ENCODE data around the gene DUSP7. TPM values are rescaled to one million over a fixed set of nuclear protein-coding genes. Genes with fewer than 3 reads are reported as not detected.
A peak's percentile ranks its signal among the peaks of the same experiment; 100 is the strongest.

Gene DUSP7
- total RNA-seq, 1 donor from 2014 or later = 24.9 TPM

GRCh38 chr3:52015438-52016228 lies 40.7 kb downstream of the DUSP7 start:
- Histone ChIP-seq H3K4me2 (ENCODE audit: low read length) (no peak overlapping the region), H4K20me1 (ENCODE audit: insufficient read depth, low read length) (no peaks in the 10 kb centered on the region), H3K9ac (ENCODE audit: low read length) (no peak overlapping the region), H2AFZ (ENCODE audit: low read depth, low read length) (no peak overlapping the region), H3K36me3 (ENCODE audit: insufficient read depth, low read length) (no peaks in the 10 kb centered on the region), H3K4me3 (ENCODE audit: insufficient read depth, low read depth, low read length) (no peak overlapping the region), H3K79me2 (ENCODE audit: insufficient read depth, low read length) (no peaks in the 10 kb centered on the region), H3K27me3 (ENCODE audit: insufficient read depth, low read length) (no peaks in the 10 kb centered on the region), H3K4me1 (ENCODE audit: insufficient read depth, low read length) (no peaks in the 10 kb centered on the region), H3K9me3 (ENCODE audit: insufficient read depth, low read depth, low read length) (no peaks in the 10 kb centered on the region), H3K27ac (ENCODE audit: low read depth, low read length) (no peak overlapping the region)
- TF ChIP-seq CTCF (IDR thresholded peaks at IDR 0.05; ENCODE audit: insufficient read depth, low read depth, low read length) (no peak), EZH2 (IDR thresholded peaks at IDR 0.05; ENCODE audit: insufficient read depth, low read length) (no peak)
- no peak overlapping the region for H3K27ac Mint-ChIP-seq (ENCODE audit: unreplicated experiment)
- H3K27me3 Mint-ChIP-seq (ENCODE audit: low read depth, unreplicated experiment) = no peaks in the 10 kb centered on the region
- FAIRE-seq (no peak), DNase-seq (ENCODE audit: low read depth) (no peak)
- H3K4me1 Mint-ChIP-seq (ENCODE audit: low read depth, unreplicated experiment) = peaks cover 6% of the 10 kb centered on the region
- H3K36me3 Mint-ChIP-seq (ENCODE audit: low read depth, unreplicated experiment) = no peaks in the 10 kb centered on the region
- no peak overlapping the region for H3K4me3 Mint-ChIP-seq (ENCODE audit: unreplicated experiment)
- no peaks in the 10 kb centered on the region for H3K9me3 Mint-ChIP-seq (ENCODE audit: unreplicated experiment)

DNA sequence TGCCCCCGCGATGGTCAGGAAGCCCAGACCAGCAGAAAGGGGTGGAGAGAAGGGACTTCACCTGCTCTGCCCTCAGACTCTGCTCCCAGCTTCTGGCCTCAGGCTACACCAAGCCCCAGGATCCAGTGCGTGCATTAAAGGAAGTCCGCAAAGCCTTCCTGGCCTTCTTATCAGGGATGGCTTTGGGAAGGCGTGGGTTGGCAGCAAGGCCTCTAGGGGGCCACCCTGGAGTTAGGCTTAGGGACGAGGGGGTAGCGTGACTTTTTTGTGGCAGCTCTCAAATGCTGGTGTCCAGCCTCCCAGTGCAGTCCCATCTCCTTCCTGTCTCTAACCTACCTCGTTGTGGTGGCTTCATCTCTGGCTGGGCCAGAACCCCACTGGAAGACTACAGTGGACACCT lies 41.8 kb downstream of the DUSP7 start:
- DNase-seq (ENCODE audit: low read depth) (no peak), FAIRE-seq (no peak)
- H3K9ac ChIP-seq (ENCODE audit: low read length) = no peak overlapping the region
- no peaks in the 10 kb centered on the region for H3K9me3 ChIP-seq (ENCODE audit: insufficient read depth, low read depth, low read length)
- Mint-ChIP-seq H3K4me3 (ENCODE audit: unreplicated experiment) (no peak overlapping the region), H3K36me3 (ENCODE audit: low read depth, unreplicated experiment) (no peaks in the 10 kb centered on the region), H3K4me1 (ENCODE audit: low read depth, unreplicated experiment) (peaks cover 6% of the 10 kb centered on the region), H3K9me3 (ENCODE audit: unreplicated experiment) (no peaks in the 10 kb centered on the region), H3K27ac (ENCODE audit: unreplicated experiment) (no peak overlapping the region), H3K27me3 (ENCODE audit: low read depth, unreplicated experiment) (peaks cover 2% of the 10 kb centered on the region)
- no peaks in the 10 kb centered on the region for H4K20me1 ChIP-seq (ENCODE audit: insufficient read depth, low read length)
- TF ChIP-seq EZH2 (IDR thresholded peaks at IDR 0.05; ENCODE audit: insufficient read depth, low read length) (no peak), CTCF (IDR thresholded peaks at IDR 0.05; ENCODE audit: insufficient read depth, low read depth, low read length) (peak; percentile 22)
- H3K27ac ChIP-seq (ENCODE audit: low read depth, low read length) = no peak overlapping the region
- H3K27me3 ChIP-seq (ENCODE audit: insufficient read depth, low read length) = no peaks in the 10 kb centered on the region
- no peak overlapping the region for H3K4me2 ChIP-seq (ENCODE audit: low read length)
- no peaks in the 10 kb centered on the region for H3K36me3 ChIP-seq (ENCODE audit: insufficient read depth, low read length)
- H3K4me1 ChIP-seq (ENCODE audit: insufficient read depth, low read length) = no peaks in the 10 kb centered on the region
- no peaks in the 10 kb centered on the region for H3K79me2 ChIP-seq (ENCODE audit: insufficient read depth, low read length)
- no peak overlapping the region for H2AFZ ChIP-seq (ENCODE audit: low read depth, low read length)
- H3K4me3 ChIP-seq (ENCODE audit: insufficient read depth, low read depth, low read length) = no peak overlapping the region
